ENCODE data around the gene AAK1. TPM values are rescaled to one million over a fixed set of nuclear protein-coding genes. Genes with fewer than 3 reads are reported as not detected.

The AAK1 gene
- total RNA-seq, 2 experiments from 2014 or later = 77.4 to 79.5 TPM

GRCh38 chr2:69547984-69548715 is 95.4 kb downstream of the AAK1 start:
- H3K27me3 Mint-ChIP-seq (ENCODE audit: low read depth) = no peaks in the 10 kb centered on the region
- peaks cover 49% of the 10 kb centered on the region for H3K4me1 Mint-ChIP-seq (ENCODE audit: low read depth)
- DNase-seq = no peak
- intact Hi-C loops (cut with micrococcal nuclease) = no loop called here
- H3K36me3 Mint-ChIP-seq (ENCODE audit: low read depth) = peaks cover 30% of the 10 kb centered on the region
- peak overlapping the region; percentile 43 for H3K27ac Mint-ChIP-seq
- CTCF ChIA-PET = interaction anchor here (0.5 to 0.7 kb wide), 2 partner anchors 16 to 170 kb away, joined by 3 to 8 read pairs; no protein-coding TSS in a partner anchor
- peaks cover 8% of the 10 kb centered on the region for H3K9me3 Mint-ChIP-seq
- no peak overlapping the region for H3K4me3 Mint-ChIP-seq

GRCh38 chr2:69546646-69547045 is 96.9 kb downstream of the AAK1 start:
- CTCF ChIA-PET = interaction anchor here (1.0 kb wide), 1 partner anchor 18 kb away, joined by 3 read pairs; no protein-coding TSS in a partner anchor
- Mint-ChIP-seq H3K9me3 (peaks cover 8% of the 10 kb centered on the region), H3K27me3 (ENCODE audit: low read depth) (no peaks in the 10 kb centered on the region), H3K27ac (no peak overlapping the region), H3K4me1 (ENCODE audit: low read depth) (peaks cover 39% of the 10 kb centered on the region), H3K36me3 (ENCODE audit: low read depth) (peaks cover 23% of the 10 kb centered on the region), H3K4me3 (no peak overlapping the region)
- DNase-seq = no peak
- intact Hi-C loops (cut with micrococcal nuclease) = no loop called here

GRCh38 chr2:69545477-69545932 is 98.0 kb downstream of the AAK1 start:
- Mint-ChIP-seq H3K4me1 (ENCODE audit: low read depth) (peaks cover 32% of the 10 kb centered on the region), H3K36me3 (ENCODE audit: low read depth) (peaks cover 24% of the 10 kb centered on the region), H3K4me3 (no peak overlapping the region), H3K27me3 (ENCODE audit: low read depth) (no peaks in the 10 kb centered on the region), H3K27ac (no peak overlapping the region), H3K9me3 (peaks cover 8% of the 10 kb centered on the region)
- CTCF ChIA-PET = interaction anchor here (0.7 to 2.4 kb wide), 3 partner anchors 19 to 196 kb away, joined by 3 to 7 read pairs (median 4); partner anchors contain the start of gene ANXA4
- intact Hi-C loops (cut with micrococcal nuclease) = no loop called here
- DNase-seq = no peak

GRCh38 chr2:69544951-69545350 is 98.6 kb downstream of the AAK1 start:
- Mint-ChIP-seq H3K27me3 (ENCODE audit: low read depth) (no peaks in the 10 kb centered on the region), H3K36me3 (ENCODE audit: low read depth) (peaks cover 24% of the 10 kb centered on the region), H3K4me1 (ENCODE audit: low read depth) (peaks cover 28% of the 10 kb centered on the region), H3K4me3 (no peak overlapping the region), H3K9me3 (peaks cover 8% of the 10 kb centered on the region), H3K27ac (peak overlapping the region; percentile 44)
- intact Hi-C loops (cut with micrococcal nuclease) = no loop called here
- DNase-seq = no peak
- CTCF ChIA-PET = interaction anchor here (1.3 to 2.4 kb wide), 2 partner anchors 20 to 179 kb away, joined by 3 to 7 read pairs; no protein-coding TSS in a partner anchor

- H3K9me3 Mint-ChIP-seq = no peaks in the 10 kb centered on the region
- peaks cover 15% of the 10 kb centered on the region for H3K4me1 Mint-ChIP-seq (ENCODE audit: low read depth)
- H3K27me3 Mint-ChIP-seq (ENCODE audit: low read depth) = no peaks in the 10 kb centered on the region
- no peak overlapping the region for H3K4me3 Mint-ChIP-seq
- H3K36me3 Mint-ChIP-seq (ENCODE audit: low read depth) = peaks cover 24% of the 10 kb centered on the region
- intact Hi-C loops (cut with micrococcal nuclease) = no loop called here
- H3K27ac Mint-ChIP-seq = no peak overlapping the region
- CTCF ChIA-PET = interaction anchor here (2.0 kb wide), 1 partner anchor 26 kb away, joined by 5 read pairs; no protein-coding TSS in a partner anchor
- no peak for DNase-seq
These were observed 104.0 kb downstream of the AAK1 start for GRCh38 chr2:69539549-69539908.

- intact Hi-C loops (cut with micrococcal nuclease) = no loop called here
- peaks cover 3% of the 10 kb centered on the region for H3K9me3 Mint-ChIP-seq
- DNase-seq = no peak
- CTCF ChIA-PET = interaction anchor here (2.0 kb wide), 1 partner anchor 26 kb away, joined by 5 read pairs; no protein-coding TSS in a partner anchor
- no peak overlapping the region for H3K27ac Mint-ChIP-seq
- H3K4me1 Mint-ChIP-seq (ENCODE audit: low read depth) = peaks cover 15% of the 10 kb centered on the region
- H3K36me3 Mint-ChIP-seq (ENCODE audit: low read depth) = peaks cover 26% of the 10 kb centered on the region
- H3K27me3 Mint-ChIP-seq (ENCODE audit: low read depth) = no peaks in the 10 kb centered on the region
- no peak overlapping the region for H3K4me3 Mint-ChIP-seq
These were observed 104.5 kb downstream of the AAK1 start for GRCh38 chr2:69538872-69539548.

GRCh38 chr2:69538249-69538648 is 105.3 kb downstream of the AAK1 start:
- peaks cover 15% of the 10 kb centered on the region for H3K4me1 Mint-ChIP-seq (ENCODE audit: low read depth)
- no peaks in the 10 kb centered on the region for H3K27me3 Mint-ChIP-seq (ENCODE audit: low read depth)
- H3K27ac Mint-ChIP-seq = no peak overlapping the region
- intact Hi-C loops (cut with micrococcal nuclease) = no loop called here
- no peak for DNase-seq
- H3K36me3 Mint-ChIP-seq (ENCODE audit: low read depth) = peaks cover 30% of the 10 kb centered on the region
- no peak overlapping the region for H3K4me3 Mint-ChIP-seq
- H3K9me3 Mint-ChIP-seq = peaks cover 6% of the 10 kb centered on the region
- CTCF ChIA-PET = no interaction called here

- Mint-ChIP-seq H3K9me3 (peaks cover 6% of the 10 kb centered on the region), H3K36me3 (ENCODE audit: low read depth) (peaks cover 33% of the 10 kb centered on the region), H3K4me3 (no peak overlapping the region), H3K4me1 (ENCODE audit: low read depth) (peaks cover 15% of the 10 kb centered on the region), H3K27ac (no peak overlapping the region), H3K27me3 (ENCODE audit: low read depth) (no peaks in the 10 kb centered on the region)
- CTCF ChIA-PET = interaction anchor here (1.6 kb wide), 1 partner anchor 98 kb away, joined by 4 read pairs; the partner anchor contains the start of gene NFU1
- intact Hi-C loops (cut with micrococcal nuclease) = no loop called here
- no peak for DNase-seq
These were observed 107.7 kb downstream of the AAK1 start for GRCh38 chr2:69535817-69536241.

- DNase-seq = no peak
- peaks cover 28% of the 10 kb centered on the region for H3K36me3 Mint-ChIP-seq (ENCODE audit: low read depth)
- peaks cover 7% of the 10 kb centered on the region for H3K4me1 Mint-ChIP-seq (ENCODE audit: low read depth)
- intact Hi-C loops (cut with micrococcal nuclease) = no loop called here
- peaks cover 6% of the 10 kb centered on the region for H3K9me3 Mint-ChIP-seq
- no peaks in the 10 kb centered on the region for H3K27me3 Mint-ChIP-seq (ENCODE audit: low read depth)
- H3K27ac Mint-ChIP-seq = peak overlapping the region; percentile 27
- no peak overlapping the region for H3K4me3 Mint-ChIP-seq
- CTCF ChIA-PET = no interaction called here
These were observed 112.4 kb downstream of the AAK1 start for GRCh38 chr2:69531186-69531585.

- peaks cover 16% of the 10 kb centered on the region for H3K36me3 Mint-ChIP-seq (ENCODE audit: low read depth)
- CTCF ChIA-PET = no interaction called here
- H3K27ac Mint-ChIP-seq = no peak overlapping the region
- H3K4me3 Mint-ChIP-seq = no peak overlapping the region
- peaks cover 6% of the 10 kb centered on the region for H3K9me3 Mint-ChIP-seq
- DNase-seq = no peak
- no peaks in the 10 kb centered on the region for H3K4me1 Mint-ChIP-seq (ENCODE audit: low read depth)
- no peaks in the 10 kb centered on the region for H3K27me3 Mint-ChIP-seq (ENCODE audit: low read depth)
- intact Hi-C loops (cut with micrococcal nuclease) = no loop called here
These were observed 114.1 kb downstream of the AAK1 start for GRCh38 chr2:69529480-69529879.

GRCh38 chr2:69525261-69525660 is 118.3 kb downstream of the AAK1 start:
- no peak for DNase-seq
- Mint-ChIP-seq H3K27ac (no peak overlapping the region), H3K27me3 (ENCODE audit: low read depth) (no peaks in the 10 kb centered on the region), H3K4me3 (no peak overlapping the region), H3K36me3 (ENCODE audit: low read depth) (peaks cover 13% of the 10 kb centered on the region), H3K4me1 (ENCODE audit: low read depth) (no peaks in the 10 kb centered on the region), H3K9me3 (no peaks in the 10 kb centered on the region)
- intact Hi-C loops (cut with micrococcal nuclease) = no loop called here
- CTCF ChIA-PET = interaction anchor here (0.6 to 4.0 kb wide), 6 partner anchors 9 to 87 kb away, joined by 3 to 16 read pairs (median 4); no protein-coding TSS in a partner anchor

GRCh38 chr2:69524799-69525198 is 118.7 kb downstream of the AAK1 start:
- H3K36me3 Mint-ChIP-seq (ENCODE audit: low read depth) = peaks cover 13% of the 10 kb centered on the region
- intact Hi-C loops (cut with micrococcal nuclease) = no loop called here
- no peak overlapping the region for H3K4me3 Mint-ChIP-seq
- no peak overlapping the region for H3K27ac Mint-ChIP-seq
- no peaks in the 10 kb centered on the region for H3K9me3 Mint-ChIP-seq
- CTCF ChIA-PET = interaction anchor here (0.6 to 4.0 kb wide), 5 partner anchors 10 to 86 kb away, joined by 3 to 16 read pairs (median 3); no protein-coding TSS in a partner anchor
- DNase-seq = no peak
- no peaks in the 10 kb centered on the region for H3K27me3 Mint-ChIP-seq (ENCODE audit: low read depth)
- no peaks in the 10 kb centered on the region for H3K4me1 Mint-ChIP-seq (ENCODE audit: low read depth)
